ENCODE results near the gene GALNT12. TPM values are rescaled to one million over a fixed set of nuclear protein-coding genes. Genes with fewer than 3 reads are reported as not detected.

GALNT12 gene
- total RNA-seq, 1 donor: 1.3 TPM

- no peak for DNase-seq (ENCODE audit: low read depth)
- H3K4me3 ChIP-seq (ENCODE audit: low read depth, low read length): peak overlapping the region; percentile 61
- TF ChIP-seq CTCF (IDR thresholded peaks at IDR 0.05; ENCODE audit: insufficient read depth, low read depth, low read length): no peak
Observed at GRCh38 chr9:98795295-98795955, 12.0 kb upstream of the GALNT12 start.

- no peak for TF ChIP-seq CTCF (IDR thresholded peaks at IDR 0.05; ENCODE audit: insufficient read depth, low read depth, low read length)
- DNase-seq (ENCODE audit: low read depth): no peak
- H3K4me3 ChIP-seq (ENCODE audit: low read depth, low read length): peak overlapping the region; percentile 61
Observed at GRCh38 chr9:98795970-98796363, 11.5 kb upstream of the GALNT12 start.

GRCh38 chr9:98796364-98797101, 10.9 kb upstream of the GALNT12 start, which contains the start of gene ANKS6:
TSS of gene ANKS6 (minus strand) at chr9:98796555. CDS start at chr9:98796491, 64 bp downstream.
- peak within 1 kb of the TSS; percentile 65 for H3K4me3 ChIP-seq (ENCODE audit: low read depth, low read length)
- TF ChIP-seq CTCF (IDR thresholded peaks at IDR 0.05; ENCODE audit: insufficient read depth, low read depth, low read length): peak; percentile 27
- DNase-seq (ENCODE audit: low read depth): peak; percentile 71

GRCh38 chr9:98797491-98797890, 10.0 kb upstream of the GALNT12 start:
- no peak overlapping the region for H3K4me3 ChIP-seq (ENCODE audit: low read depth, low read length)
- no peak for TF ChIP-seq CTCF (IDR thresholded peaks at IDR 0.05; ENCODE audit: insufficient read depth, low read depth, low read length)
- DNase-seq (ENCODE audit: low read depth): no peak

- no peak for TF ChIP-seq CTCF (IDR thresholded peaks at IDR 0.05; ENCODE audit: insufficient read depth, low read depth, low read length)
- H3K4me3 ChIP-seq (ENCODE audit: low read depth, low read length): no peak overlapping the region
- DNase-seq (ENCODE audit: low read depth): no peak
Observed at GRCh38 chr9:98798254-98798653, 9.2 kb upstream of the GALNT12 start.

GRCh38 chr9:98801561-98801960, 5.9 kb upstream of the GALNT12 start:
- TF ChIP-seq CTCF (IDR thresholded peaks at IDR 0.05; ENCODE audit: insufficient read depth, low read depth, low read length): no peak
- DNase-seq (ENCODE audit: low read depth): no peak
- no peak overlapping the region for H3K4me3 ChIP-seq (ENCODE audit: low read depth, low read length)
